ENCODE data around the gene SLCO3A1. TPM values are rescaled to one million over a fixed set of nuclear protein-coding genes. Genes with fewer than 3 reads are reported as not detected.
A peak's percentile ranks its signal among the peaks of the same experiment; 100 is the strongest.

Gene SLCO3A1
- total RNA-seq, 1 donor from 2014 or later = 46.6 TPM

- DNase-seq = no peak
- intact Hi-C loops (cut with DNase I) = no loop called here
- no peak for ATAC-seq (ENCODE audit: poor library complexity)
Measured at GRCh38 chr15:91894606-91895005, 41.1 kb downstream of the SLCO3A1 start.

GRCh38 chr15:91895051-91895450 lies 41.5 kb downstream of the SLCO3A1 start:
- ATAC-seq (ENCODE audit: poor library complexity) (no peak), DNase-seq (no peak)
- intact Hi-C loops (cut with DNase I) = no loop called here

- intact Hi-C loops (cut with DNase I) = no loop called here
- ATAC-seq (ENCODE audit: poor library complexity) (no peak), DNase-seq (no peak)
Measured at GRCh38 chr15:91896341-91897055, 43.0 kb downstream of the SLCO3A1 start.

- DNase-seq (no peak), ATAC-seq (ENCODE audit: poor library complexity) (peak; percentile 84)
- intact Hi-C loops (cut with DNase I) = no loop called here
Measured at GRCh38 chr15:91897585-91898372, 44.3 kb downstream of the SLCO3A1 start.

- intact Hi-C loops (cut with DNase I) = no loop called here
- ATAC-seq (ENCODE audit: poor library complexity) = no peak
Measured at GRCh38 chr15:91898843-91899242, 45.3 kb downstream of the SLCO3A1 start.

GRCh38 chr15:91904942-91905341 lies 51.4 kb downstream of the SLCO3A1 start:
- no peak for ATAC-seq (ENCODE audit: poor library complexity)
- intact Hi-C loops (cut with DNase I) = no loop called here

More at GRCh38 chr15:91898843-91899242, 45.3 kb downstream of the SLCO3A1 start:
- DNase-seq = no peak

GRCh38 chr15:91908391-91908790 lies 54.9 kb downstream of the SLCO3A1 start:
- DNase-seq (no peak), ATAC-seq (ENCODE audit: poor library complexity) (no peak)
- intact Hi-C loops (cut with DNase I) = no loop called here

More at GRCh38 chr15:91904942-91905341, 51.4 kb downstream of the SLCO3A1 start:
- DNase-seq = no peak

GRCh38 chr15:91909111-91909510 lies 55.6 kb downstream of the SLCO3A1 start:
- intact Hi-C loops (cut with DNase I) = no loop called here
- DNase-seq = no peak
- no peak for ATAC-seq (ENCODE audit: poor library complexity)

GRCh38 chr15:91909574-91909973 lies 56.1 kb downstream of the SLCO3A1 start:
- intact Hi-C loops (cut with DNase I) = no loop called here
- ATAC-seq (ENCODE audit: poor library complexity) = no peak

GRCh38 chr15:91911844-91912243 lies 58.3 kb downstream of the SLCO3A1 start:
- no peak for ATAC-seq (ENCODE audit: poor library complexity)
- intact Hi-C loops (cut with DNase I) = no loop called here
- no peak for DNase-seq

More at GRCh38 chr15:91909574-91909973, 56.1 kb downstream of the SLCO3A1 start:
- no peak for DNase-seq

GRCh38 chr15:91912336-91912735 lies 58.8 kb downstream of the SLCO3A1 start:
- ATAC-seq (ENCODE audit: poor library complexity) (no peak), DNase-seq (no peak)
- intact Hi-C loops (cut with DNase I) = no loop called here

GRCh38 chr15:91913560-91913959 lies 60.1 kb downstream of the SLCO3A1 start:
- intact Hi-C loops (cut with DNase I) = no loop called here
- peak; percentile 14 for ATAC-seq (ENCODE audit: poor library complexity)
- DNase-seq = no peak

- DNase-seq (no peak), ATAC-seq (ENCODE audit: poor library complexity) (no peak)
- intact Hi-C loops (cut with DNase I) = no loop called here
Measured at GRCh38 chr15:91915576-91915975, 62.1 kb downstream of the SLCO3A1 start.

GRCh38 chr15:91916051-91916450 lies 62.5 kb downstream of the SLCO3A1 start:
- ATAC-seq (ENCODE audit: poor library complexity) (no peak), DNase-seq (no peak)
- intact Hi-C loops (cut with DNase I) = no loop called here

GRCh38 chr15:91917686-91918360 lies 64.3 kb downstream of the SLCO3A1 start:
- intact Hi-C loops (cut with DNase I) = loop anchor here (2.0 kb wide), 1 partner anchor 51 kb away; no protein-coding TSS in a partner anchor
- ATAC-seq (ENCODE audit: poor library complexity) (no peak), DNase-seq (no peak)

- DNase-seq (peak; percentile 77), ATAC-seq (ENCODE audit: poor library complexity) (peak; percentile 77)
- intact Hi-C loops (cut with DNase I) = loop anchor here (2.0 kb wide), 1 partner anchor 52 kb away; no protein-coding TSS in a partner anchor
Measured at GRCh38 chr15:91919014-91919534, 65.6 kb downstream of the SLCO3A1 start.

- no peak for ATAC-seq (ENCODE audit: poor library complexity)
- DNase-seq = no peak
- intact Hi-C loops (cut with DNase I) = no loop called here
Measured at GRCh38 chr15:91921188-91921842, 67.8 kb downstream of the SLCO3A1 start.

- ATAC-seq (ENCODE audit: poor library complexity) (no peak), DNase-seq (no peak)
- intact Hi-C loops (cut with DNase I) = no loop called here
Measured at GRCh38 chr15:91921843-91922198, 68.3 kb downstream of the SLCO3A1 start.

Measured in Right ventricle myocardium superior (tissue), 1 donor.